ENCODE measurements around the gene ZDHHC11B.
A peak's percentile ranks its signal among the peaks of the same experiment; 100 is the strongest.

ZDHHC11B gene

DNA sequence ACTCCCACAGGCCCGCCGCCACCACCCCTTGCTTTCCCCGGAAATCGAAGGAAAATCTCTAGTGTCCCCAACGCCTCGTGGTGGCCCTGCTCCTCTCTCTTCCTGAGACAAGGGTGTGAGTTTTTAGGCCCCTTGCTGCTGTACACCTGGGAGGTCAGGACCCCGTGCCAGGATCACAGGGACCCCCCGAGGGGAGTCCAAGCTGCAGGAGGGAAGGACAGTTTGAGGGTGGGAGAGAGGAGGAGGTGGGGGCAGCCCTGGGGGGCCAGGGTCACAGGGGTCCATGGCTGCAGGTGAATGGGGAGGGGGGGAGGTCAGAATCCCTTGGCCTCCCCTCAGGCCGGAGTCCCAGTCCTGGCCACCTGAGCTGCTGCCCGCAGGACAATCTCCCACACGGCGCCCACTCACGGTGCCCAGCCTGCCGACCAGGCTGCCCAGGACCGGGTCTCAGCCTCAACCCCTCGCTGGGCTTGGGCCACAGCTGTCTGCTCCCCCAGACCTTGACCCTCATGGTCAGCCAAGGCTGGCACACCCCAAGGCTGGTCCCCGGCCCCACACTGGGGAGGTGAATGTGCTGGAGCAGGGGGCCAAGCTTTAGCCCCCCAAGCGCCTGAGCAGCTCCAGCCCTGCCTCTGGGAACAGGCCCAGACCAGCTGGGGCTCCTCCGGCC lies 111.2 kb downstream of the ZDHHC11B start:
- no peak for DNase-seq (ENCODE audit: low spot score)

DNA sequence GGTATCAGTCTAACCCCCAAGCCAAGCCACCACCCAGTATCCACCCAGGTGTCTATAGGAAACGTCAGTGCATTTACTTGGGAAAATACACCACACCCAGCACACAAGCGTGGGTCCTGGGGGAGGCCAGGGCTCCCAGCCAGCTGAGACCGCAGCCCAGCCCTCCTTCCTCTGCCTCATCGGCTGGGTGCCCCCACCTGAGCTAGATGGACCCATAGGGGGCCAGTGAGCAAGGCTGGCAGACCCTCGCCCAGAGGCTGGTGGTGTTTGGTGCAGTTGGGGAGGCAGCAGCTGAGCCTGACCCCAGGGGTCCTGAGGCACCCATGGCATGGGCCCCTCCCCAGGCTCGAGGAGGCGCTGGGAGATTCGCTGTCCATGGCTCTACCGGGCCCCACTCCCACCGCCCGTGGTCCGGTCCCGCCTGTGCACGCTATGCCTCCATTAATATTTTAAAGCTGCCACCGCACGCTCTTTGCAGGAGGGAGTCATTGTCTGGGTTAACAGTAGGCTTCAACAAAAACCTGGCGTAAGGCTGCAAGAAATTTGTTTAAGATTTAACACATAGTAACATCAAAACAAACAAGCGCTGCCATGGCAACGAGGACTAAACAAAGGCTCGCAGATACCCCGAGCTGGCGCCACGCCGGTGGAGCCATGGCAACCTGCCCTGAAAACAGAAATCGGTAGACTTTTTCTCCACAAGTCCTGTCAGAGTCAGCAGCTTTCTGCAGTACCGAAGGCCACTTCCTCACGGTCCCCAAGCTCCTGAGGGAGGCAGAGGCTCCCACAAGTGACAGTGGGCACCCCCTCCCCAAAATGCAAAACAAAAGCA lies 112.0 kb downstream of the ZDHHC11B start:
- peak; percentile 50 for DNase-seq (ENCODE audit: low spot score)

DNA sequence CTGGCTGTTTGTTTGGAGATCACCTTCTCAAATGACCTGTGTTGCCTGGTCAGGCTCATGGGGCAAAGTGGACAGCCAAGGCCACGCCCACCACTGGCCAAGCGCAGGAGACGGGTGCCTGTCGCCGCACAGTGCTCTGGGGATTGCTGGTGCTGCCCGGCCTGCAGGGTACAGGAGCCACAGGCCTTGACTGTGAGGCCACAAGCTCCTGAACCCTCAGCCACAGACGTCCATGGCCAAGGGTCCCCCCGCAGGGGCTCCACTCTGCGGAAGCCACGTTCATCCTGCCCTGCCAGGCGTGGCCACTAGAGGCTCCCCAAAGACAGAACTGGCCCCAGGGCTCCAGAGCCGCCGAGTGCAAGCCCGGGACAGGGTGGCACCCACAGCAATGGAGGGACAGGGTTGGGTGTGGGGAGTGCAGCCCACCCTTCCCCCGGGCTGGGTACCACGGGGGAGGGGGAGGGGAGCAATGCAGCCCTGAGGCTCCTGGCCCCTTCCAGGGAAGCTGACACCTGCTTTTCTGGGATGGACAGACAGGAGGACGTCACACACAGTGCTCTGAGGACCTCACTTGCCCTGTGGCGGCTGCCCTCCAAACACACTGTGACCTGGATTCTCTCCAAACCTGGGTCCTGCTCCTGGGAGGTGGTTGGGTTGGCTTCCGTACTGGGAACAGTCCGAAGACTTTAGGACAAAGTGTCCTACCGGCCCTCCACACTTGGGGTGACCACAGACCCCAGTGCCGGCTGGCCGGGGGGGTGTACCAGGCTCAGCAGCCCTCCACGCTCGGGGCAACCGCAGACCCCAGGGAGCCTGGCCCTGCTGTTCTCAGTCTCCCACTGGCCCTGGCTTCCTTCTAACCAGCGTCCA lies 112.8 kb downstream of the ZDHHC11B start:
- DNase-seq (ENCODE audit: low spot score) = no peak

DNA sequence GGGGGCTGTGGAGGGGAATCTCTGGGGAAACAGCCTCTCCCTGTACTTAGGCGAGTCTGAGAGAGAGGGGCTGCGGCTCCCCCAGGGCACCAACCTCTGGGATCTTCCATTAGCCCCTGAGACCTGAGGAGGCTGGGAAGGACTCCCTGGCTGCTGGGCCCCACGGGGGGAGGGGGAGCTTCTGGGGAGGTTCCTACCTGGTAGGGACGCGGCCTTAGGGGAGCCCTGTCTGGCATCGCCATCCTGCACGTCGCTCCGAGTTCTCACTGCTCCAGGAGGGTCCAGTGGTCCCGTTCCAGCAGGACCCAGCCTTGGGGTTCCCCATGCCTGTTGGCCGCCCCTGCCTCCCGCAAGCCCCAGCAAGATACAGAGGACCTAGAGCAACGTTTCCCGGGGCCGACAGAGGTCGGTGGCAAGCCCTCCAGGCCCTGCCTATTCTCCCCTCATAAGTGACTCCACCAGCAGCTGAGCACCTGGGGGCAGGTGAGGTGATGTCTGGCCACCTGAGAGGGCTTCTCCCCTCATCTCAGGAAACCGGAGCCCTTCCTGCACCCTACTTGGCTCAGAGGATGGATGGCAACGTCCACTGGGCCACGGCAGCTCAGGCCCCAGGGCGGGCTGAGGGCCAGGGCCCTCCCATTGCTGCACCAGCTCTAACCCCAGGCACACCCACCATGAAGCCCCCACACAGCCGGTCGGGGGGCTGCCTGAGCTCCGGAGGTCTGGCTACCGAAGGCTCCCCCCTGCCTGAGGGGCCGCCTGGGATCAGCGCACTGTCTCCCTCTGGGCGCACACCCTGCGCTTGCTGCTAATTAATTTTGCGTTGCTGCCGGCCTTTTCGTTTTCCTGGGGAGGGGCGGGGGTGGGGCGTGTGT lies 113.9 kb downstream of the ZDHHC11B start:
- no peak for DNase-seq (ENCODE audit: low spot score)

DNA sequence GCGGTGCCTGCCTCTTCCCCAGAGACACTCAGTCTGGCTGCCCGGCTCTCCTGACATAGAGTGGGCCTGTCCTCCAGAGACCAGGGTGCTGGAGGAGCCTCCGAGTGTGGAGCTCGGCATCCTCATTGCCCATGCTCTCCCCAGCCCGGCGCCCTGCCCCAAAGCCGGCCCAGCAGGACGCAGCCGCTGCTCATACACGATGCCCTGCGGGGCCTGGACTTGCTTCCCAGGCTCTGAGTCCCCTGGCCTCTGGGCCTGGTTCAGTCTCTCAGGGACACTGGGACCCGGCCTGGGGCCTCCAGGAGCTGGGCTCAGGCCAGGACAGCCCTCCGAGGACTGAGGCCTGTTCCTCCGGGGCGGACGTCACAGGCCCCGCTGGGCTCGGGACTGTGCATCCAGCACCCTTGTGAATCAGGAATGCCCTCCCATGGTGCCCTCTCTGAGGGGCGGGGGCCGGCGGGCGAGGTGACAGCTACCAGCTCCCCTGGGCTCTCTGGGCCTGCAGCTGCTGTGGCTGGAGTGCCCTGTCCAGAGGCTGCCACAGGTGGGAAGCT lies 114.6 kb downstream of the ZDHHC11B start:
- no peak for DNase-seq (ENCODE audit: low spot score)

DNA sequence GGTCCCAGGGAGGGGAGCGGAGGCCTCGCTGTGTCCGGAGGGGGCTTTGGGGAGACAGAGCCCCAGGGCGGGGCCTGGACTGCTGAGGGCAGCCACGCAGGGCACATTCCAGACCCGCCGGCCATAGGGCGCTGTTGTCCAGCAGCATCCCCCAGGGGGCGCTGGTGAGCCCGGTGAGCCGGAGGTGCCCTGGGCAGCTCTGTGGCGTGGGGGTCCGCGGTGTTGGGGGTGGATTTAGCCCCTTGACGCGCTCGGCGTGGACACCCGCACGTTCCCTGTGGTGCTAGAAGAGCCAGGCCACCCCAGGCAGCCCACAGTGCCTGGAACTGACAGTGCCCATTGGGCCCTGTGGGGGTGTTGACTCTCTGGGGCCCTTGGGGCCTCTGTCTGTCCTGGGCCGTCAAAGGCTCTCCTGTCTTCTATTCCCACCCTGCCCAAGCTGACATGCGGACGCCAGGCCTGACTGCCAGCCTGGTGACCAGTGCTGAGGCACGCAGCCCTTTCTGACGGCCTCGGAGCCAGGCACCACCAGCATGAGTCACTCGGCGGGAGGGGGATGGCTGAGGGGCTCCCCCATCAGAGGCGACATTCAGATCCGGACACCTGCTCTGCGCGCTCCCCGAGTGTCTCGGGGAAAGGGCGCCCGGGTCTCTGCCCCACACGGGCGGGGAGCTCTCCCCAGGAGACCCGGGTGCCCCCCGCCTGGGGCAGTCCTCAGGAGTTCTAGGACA lies 115.3 kb downstream of the ZDHHC11B start:
- DNase-seq (ENCODE audit: low spot score) = no peak

DNA sequence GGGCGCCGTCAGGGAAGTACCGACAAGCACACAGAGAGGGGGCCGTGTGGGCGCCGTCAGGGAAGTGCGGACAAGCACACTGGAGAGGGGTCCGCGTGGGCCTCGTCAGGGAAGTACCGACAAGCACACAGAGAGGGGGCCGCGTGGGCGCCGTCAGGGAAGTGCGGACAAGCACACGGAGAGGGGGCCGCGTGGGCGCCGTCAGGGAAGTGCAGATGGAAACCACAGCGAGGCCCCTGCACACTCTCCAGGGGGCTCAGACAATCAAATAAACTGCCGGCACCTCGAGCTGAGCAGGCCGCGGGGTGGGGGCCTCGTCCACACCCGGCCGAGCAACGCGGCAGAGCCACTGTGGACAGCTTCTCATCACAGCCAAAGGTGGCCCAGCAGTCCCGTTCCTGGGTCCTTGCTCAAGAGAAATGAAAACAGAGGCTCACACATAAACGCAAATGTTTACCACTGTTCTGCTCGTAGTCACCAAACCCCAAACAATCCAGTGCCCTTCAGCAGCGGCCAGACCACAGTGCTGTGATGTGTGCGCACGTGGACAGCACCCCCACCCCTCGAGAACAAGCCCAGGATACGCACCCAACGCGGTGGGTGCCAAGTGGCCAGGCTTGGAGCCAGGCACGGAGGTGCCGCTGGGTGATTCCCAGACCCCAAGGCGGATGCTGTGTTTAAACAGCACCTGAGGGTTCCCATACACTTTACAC lies 116.1 kb downstream of the ZDHHC11B start:
- DNase-seq (ENCODE audit: low spot score) = no peak

DNA sequence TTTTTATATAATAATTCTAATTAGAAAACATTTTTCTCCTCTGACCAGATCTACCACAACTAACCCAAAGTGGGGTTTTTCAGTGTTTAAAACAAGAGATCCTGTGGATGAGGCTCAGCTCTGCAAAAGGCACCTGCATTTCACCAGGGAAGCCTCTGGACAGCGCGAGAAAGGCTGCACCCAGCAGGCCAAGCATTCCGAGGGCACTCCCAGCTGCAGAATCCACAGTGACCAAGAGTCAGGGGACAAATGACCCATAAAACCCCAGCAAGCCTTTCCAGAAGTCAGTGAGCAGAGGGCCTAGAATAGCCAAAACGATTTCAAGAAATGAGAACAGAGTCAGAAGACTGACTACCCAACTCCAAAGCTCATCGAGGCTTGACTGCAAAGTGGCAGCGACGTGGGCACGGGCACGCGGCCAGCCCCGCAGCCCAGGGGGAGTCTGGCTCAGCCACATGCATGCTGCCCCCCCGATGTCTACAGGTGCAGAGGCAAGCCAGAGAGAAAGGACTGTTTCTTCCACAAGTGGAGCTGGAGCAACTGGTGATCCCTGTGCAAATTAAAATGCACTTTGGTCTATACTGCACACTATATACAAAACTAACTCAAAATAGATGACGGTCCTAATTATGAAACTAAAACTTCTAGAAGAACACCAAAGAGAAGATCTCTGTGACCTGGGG lies 117.6 kb downstream of the ZDHHC11B start:
- no peak for DNase-seq (ENCODE audit: low spot score)

DNA sequence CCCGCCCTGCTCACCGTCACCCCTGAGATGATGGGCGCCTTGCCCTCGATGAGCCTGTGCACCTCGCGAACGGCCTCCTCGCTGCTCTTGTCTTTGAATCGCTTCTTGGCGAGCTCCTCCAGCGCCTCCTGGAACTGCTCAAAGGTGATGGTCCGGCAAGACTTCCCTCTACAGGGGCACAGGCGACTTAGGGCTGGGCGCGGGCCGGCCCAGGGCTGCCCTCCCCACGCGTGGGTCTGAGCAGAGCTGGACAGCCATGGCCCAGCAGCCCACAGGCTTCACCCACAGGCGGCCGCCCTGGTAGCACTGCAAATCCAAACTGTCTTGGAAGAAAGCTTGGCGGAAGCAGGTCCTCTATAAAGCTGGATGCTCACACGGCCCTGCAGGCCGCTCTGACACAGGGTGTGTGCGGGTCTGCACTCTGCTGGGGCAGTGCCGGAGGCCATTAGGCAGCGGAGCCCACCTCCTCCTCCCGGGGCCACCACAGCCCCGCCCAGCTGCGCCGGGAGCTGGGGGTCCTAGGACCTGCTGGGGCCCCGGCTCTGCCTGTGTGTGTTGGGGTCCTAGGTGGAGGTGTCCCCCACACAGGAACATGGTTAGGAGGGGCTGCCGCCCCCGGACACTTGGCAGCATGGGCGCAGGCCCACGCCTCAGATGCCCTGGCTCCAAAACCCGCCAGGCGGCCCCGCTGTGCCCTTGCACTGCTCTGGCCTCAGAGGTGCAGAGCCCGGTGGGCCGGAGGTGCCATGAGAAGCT lies 118.4 kb downstream of the ZDHHC11B start:
- no peak for DNase-seq (ENCODE audit: low spot score)

DNA sequence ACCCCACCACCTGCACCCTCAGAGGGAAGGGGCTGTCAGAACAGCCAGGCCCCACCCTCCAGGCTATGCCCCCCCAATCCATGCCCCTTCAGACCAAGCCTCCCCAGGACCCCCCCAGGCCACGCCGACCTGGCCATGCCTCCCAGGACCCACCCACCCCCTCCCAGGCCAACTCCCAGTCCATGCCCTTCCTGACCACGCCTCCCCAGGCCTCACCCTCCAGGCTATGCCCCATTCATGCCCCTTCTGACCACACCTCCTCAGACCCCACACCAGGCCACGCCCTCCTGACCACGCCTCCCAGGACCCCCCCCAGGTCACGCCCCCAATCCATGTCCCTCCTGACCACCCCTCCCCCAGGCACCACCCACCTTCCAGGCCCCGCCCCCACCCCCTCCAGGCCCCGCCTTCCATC lies 119.0 kb downstream of the ZDHHC11B start:
- no peak for DNase-seq (ENCODE audit: low spot score)

DNA sequence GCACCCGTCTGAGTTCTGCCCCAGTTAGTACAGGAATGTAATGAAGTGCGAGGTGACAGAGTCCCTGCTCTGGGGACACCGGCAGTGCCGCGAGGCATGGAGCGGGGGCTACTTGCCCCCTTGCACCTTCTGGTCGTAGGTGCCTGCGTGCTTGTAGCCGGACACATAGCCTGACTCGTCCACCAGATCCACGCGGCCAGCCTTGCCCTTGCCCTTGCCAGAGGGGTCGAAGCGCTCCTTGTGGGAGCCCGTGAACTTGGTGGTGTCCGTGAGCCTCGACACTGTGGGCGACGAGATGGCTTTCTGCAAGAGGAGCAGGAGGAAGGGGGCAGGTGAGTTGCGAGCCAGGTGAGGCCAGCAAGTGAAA lies 119.6 kb downstream of the ZDHHC11B start:
- DNase-seq (ENCODE audit: low spot score) = no peak

DNA sequence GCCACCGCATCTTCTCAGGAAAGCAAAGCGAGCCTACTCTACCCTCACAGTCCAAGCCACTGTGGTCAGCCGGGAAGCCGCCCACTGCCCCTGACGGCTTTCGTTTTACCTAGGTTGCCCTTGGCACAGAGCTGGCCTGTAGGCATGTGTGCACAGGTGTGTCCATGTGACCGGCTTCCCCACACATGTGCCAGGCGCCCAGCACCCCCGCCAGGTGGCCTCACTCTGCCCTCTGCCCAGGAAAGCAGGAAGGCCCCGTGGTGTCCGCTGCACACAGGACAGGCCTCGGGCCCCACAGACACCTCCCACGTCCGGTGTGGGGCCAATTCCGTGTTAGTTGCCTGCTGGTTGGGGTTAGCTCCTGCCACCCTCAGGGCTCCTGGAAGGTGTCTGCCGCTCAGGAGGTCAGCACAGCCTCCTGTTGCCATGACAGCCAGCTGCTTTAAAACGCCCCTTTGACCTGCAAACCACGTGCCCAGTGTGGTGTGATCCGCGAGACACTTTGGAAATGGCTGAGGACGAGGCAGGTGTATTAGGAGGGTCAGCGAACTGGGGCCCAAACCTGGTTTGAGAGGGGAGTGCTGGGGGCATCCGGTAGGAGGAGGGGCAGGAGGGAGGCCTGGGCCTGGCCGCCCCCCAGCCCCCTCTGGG lies 120.1 kb downstream of the ZDHHC11B start:
- no peak for DNase-seq (ENCODE audit: low spot score)

DNA sequence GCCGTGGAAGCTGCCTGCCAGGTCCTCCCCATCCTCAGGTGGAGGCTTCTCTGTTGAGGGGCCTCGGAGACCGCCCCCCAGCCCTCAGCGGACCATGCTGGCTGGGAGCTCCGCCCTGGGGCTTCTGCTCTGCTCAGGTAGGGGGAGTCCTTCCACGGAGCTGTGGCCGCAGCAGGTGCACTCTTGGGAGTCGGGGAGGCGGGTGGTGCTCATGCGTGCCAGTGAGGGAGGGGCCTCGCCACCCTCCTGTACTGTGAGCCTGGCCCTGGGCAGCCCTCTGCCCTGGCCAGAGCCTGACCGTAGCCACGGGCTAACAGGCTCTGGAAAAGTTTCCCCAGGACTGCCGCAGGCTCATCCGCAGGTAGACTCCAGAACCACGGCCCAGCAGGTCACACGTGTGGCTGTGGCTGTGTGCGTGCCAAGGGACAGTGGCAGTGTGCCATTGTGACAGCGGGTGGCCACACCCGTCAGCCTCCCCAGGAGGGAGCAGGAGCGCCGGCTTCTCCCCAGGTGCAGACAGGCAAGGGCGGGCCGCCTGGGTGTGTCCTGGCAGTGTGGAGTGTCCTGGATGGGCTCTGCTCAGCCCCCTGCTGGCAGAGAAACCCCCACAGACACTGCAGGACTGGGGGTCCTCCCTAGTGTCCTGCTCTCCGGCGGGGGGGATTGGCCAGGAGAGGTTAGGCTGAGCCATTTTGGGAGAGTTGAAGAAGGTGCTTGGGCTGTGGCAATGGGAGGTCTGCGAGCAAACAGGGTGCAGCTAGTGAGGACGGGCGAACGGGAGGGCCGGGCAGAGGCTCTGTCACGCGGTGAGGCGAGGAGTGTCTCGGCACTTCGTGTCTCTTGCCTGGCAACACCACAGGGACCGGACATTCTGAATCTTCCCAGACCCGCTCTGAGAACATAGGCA lies 120.8 kb downstream of the ZDHHC11B start:
- DNase-seq (ENCODE audit: low spot score) = no peak

DNA sequence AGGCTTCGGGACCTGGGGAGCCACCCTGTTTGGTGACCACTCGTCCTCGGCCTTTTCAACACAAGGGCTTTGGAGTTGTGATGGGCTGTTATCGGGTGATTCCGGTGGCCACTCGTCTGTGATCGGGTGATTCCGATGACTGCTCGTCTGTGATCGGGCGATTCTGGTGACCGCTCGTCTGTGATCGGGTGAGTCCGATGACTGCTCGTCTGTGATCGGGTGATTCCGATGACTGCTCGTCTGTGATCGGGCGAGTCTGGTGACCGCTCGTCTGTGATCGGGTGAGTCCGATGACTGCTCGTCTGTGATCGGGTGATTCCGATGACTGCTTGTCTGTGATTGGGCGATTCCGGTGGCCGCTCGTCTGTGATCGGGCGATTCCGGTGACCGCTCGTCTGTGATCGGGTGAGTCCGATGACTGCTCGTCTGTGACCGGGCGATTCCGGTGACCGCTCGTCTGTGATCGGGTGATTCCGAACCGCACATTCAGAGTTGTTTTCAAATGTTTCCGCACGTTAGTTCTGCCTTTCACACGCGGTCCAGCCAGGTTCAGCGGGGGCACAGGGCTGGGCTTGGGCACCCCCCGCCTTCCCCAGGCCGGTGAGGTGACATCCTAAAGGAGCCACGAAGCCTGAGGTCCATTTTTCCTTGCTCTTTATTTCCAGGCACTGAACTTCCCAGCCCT lies 121.6 kb downstream of the ZDHHC11B start:
- DNase-seq (ENCODE audit: low spot score) = no peak

DNA sequence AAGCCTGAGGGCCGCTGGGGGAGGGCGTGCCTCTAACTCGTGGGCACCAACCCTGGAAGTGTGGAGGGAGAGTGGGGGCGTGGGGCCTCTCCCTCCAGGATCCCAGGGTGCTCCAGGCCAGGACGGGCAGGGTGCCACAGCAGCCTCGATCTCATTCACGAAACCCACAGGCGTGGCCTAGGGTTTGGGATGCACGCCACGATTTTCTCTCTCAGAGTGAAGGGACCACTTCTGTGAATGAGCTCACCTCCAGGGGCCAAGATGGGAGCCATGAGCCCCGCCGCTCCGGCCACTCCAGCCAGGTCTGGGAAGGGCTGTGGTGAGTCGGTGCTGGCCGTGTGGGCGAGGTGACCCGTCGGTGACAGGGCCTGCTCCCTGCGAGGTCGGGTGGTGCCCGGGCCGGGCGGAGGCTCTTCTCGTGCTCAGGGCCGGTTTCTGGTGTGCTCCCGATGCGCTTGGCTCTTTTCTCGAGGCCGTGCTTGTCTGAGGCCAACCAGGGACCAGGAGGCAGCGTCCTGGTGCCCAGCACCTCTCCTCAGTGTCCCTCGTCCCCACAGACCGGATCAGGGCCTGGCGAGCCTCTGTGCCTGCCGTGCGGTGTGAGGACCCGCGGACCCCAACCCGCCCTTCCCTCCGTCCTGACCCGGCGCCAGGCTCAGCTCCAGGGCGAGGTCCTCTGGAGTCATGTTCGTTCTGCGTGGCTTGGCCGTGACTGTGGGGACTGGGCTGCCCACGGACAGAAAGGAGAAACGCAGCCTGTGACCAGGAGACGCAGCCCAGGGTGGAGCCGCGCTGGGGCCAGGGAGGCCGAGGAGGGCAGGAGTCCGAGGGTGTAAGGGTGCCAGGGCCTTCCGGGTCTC lies 122.4 kb downstream of the ZDHHC11B start:
- no peak for DNase-seq (ENCODE audit: low spot score)

Measured in COLO829 (cell line).